ENCODE data around the gene HRH2. TPM values are rescaled to one million over a fixed set of nuclear protein-coding genes. Genes with fewer than 3 reads are reported as not detected.
"Not testable (repeated sequence)": the region's sequence is repeated elsewhere in the genome, so short reads cannot be mapped to it uniquely, and the experiment has no call there.

The HRH2 gene, protein sequence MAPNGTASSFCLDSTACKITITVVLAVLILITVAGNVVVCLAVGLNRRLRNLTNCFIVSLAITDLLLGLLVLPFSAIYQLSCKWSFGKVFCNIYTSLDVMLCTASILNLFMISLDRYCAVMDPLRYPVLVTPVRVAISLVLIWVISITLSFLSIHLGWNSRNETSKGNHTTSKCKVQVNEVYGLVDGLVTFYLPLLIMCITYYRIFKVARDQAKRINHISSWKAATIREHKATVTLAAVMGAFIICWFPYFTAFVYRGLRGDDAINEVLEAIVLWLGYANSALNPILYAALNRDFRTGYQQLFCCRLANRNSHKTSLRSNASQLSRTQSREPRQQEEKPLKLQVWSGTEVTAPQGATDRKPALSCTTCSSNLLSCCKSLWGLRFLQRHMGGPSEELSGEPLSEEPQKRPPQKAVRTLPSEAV
- total RNA-seq, result 10 to 100 TPM; 21.7 to 25.5 TPM

DNA sequence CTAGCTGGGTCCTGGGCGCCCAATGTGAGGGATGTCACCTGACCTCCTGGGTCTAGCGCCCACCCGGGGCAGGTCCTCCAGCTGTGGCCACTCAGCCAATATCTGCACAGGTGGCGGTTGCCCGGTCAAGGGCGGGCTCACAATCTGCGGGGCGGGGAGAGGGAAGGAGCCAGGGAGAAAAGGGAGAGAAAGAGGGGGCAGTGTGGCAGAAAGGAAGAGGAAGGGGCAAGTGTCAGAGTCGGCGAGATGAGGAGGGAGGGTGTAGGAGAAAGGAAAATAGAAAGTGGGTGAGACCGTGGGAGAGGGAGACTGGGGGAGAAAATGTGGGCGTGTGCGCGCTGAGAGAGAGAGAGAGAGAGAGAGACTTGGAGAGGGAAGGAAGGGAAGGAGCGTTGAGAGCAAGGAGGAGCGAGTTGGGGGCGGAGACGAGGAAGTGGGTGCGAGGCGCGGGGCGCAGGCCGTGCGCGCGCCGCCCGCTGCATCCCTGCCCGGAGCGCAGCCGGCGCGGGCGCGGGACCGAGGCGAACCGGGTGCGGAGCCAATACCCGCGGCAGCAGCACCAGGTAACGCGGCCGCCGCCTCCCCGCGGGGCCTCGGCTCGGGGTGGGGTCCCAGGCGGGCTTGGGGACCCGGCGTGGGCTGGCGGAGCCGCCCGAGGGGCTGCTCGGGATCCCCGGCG is at the start of gene HRH2:
TSS of gene HRH2 (plus strand) at position 479 of the 679 bp plus-strand sequence. CDS start 25,163 bp downstream, outside the sequence.
- Mint-ChIP-seq H3K27me3 (peaks cover 3% of the 10 kb centered on the region), H3K4me3 (peak within 1 kb of the TSS; percentile 97), H3K4me1 (peaks cover 86% of the 10 kb centered on the region), H3K27ac (peak within 1 kb of the TSS; percentile 87), H3K9me3 (peaks cover 6% of the 10 kb centered on the region), H3K36me3 (ENCODE audit: low read depth) (peaks cover 33% of the 10 kb centered on the region)
- DNase-seq, result peak; percentile 63
- CTCF ChIA-PET, result interaction anchor here (0.6 to 3.6 kb wide), 5 partner anchors 34 to 1208 kb away, joined by 3 to 18 read pairs (median 4); no protein-coding TSS in a partner anchor
- POLR2A ChIA-PET, result interaction anchor here (0.7 kb wide), 1 partner anchor 11 kb away, joined by 3 read pairs; no protein-coding TSS in a partner anchor

DNA sequence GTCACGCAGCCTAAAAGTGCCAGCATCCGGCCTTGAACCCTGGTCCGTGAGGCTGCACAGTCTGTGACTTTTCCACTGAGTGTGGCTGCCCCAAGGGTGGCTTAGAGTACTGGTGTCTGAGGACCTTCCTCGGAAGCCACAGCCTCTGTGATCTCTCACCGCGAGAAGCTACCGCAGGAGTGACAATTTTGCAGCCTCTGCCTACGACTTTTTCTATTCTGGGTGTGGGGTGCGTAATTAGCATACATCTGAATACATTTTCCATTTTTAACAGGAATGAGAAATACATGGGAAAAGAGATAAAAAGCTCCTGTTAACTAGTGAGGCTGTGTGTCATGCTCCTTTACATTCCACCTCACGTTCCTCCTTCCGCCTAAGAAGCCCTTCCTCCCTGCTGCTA is 48.3 kb upstream of the HRH2 start:
- CTCF ChIA-PET, result no interaction called here
- peaks cover 13% of the 10 kb centered on the region for H3K27me3 Mint-ChIP-seq
- H3K9me3 Mint-ChIP-seq, result peaks cover 14% of the 10 kb centered on the region
- peaks cover 2% of the 10 kb centered on the region for H3K36me3 Mint-ChIP-seq (ENCODE audit: low read depth)
- peaks cover 5% of the 10 kb centered on the region for H3K4me1 Mint-ChIP-seq
- no peak overlapping the region for H3K27ac Mint-ChIP-seq
- DNase-seq, result peak; percentile 12
- no peak overlapping the region for H3K4me3 Mint-ChIP-seq
- POLR2A ChIA-PET, result no interaction called here

DNA sequence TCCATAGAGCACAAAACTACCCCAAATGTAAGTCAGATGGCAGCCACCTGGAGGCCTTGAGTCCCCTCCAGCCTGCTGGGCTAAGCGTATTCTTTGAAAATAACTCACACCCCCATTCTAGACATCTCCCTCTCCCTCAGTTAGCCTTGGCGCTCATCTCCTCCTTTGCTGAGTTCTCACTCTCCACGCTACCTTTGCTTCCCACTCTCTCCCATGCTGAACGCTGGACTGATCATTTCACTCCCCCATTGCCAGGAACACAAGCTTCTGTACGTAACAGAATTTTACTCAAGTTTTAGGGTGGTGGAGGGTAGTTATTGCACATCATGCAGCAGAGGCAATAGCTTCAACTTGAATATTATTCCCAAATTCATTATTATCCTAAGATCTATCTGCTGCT is 47.5 kb upstream of the HRH2 start:
- Mint-ChIP-seq H3K4me1 (peaks cover 6% of the 10 kb centered on the region), H3K27me3 (peaks cover 4% of the 10 kb centered on the region), H3K4me3 (no peak overlapping the region), H3K36me3 (ENCODE audit: low read depth) (no peaks in the 10 kb centered on the region), H3K27ac (no peak overlapping the region), H3K9me3 (peaks cover 9% of the 10 kb centered on the region)
- ChIA-PET CTCF (interaction anchor here (2.0 kb wide), 1 partner anchor 76 kb away, joined by 5 read pairs; no protein-coding TSS in a partner anchor), POLR2A (interaction anchor here (0.6 kb wide), 1 partner anchor 87 kb away, joined by 3 read pairs; no protein-coding TSS in a partner anchor)
- no peak for DNase-seq

DNA sequence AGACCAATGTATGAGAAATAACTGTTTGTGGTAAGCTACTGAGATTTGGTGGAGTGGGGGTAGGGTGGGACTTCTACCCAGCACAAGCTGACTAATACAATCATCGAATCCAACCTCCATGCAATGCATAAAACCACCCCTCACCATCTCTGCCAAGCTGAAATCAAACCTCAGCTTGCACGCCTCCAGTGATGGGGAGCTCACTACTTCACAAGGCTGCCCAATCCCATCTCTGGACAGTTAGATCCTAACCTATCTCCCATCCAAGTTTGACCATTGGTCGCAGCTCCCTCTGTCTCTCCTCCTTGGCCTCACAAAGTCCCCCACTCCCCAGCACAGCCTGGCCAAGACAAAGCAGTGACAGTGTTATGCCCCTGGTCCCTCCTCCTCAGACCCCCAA is 47.0 kb upstream of the HRH2 start:
- ChIA-PET CTCF (interaction anchor here (2.0 kb wide), 1 partner anchor 77 kb away, joined by 5 read pairs; no protein-coding TSS in a partner anchor), POLR2A (interaction anchor here (0.6 kb wide), 1 partner anchor 88 kb away, joined by 3 read pairs; no protein-coding TSS in a partner anchor)
- H3K4me3 Mint-ChIP-seq, result no peak overlapping the region
- H3K27me3 Mint-ChIP-seq, result peaks cover 2% of the 10 kb centered on the region
- no peak for DNase-seq
- no peak overlapping the region for H3K27ac Mint-ChIP-seq
- no peaks in the 10 kb centered on the region for H3K36me3 Mint-ChIP-seq (ENCODE audit: low read depth)
- H3K4me1 Mint-ChIP-seq, result peaks cover 12% of the 10 kb centered on the region
- peaks cover 9% of the 10 kb centered on the region for H3K9me3 Mint-ChIP-seq

DNA sequence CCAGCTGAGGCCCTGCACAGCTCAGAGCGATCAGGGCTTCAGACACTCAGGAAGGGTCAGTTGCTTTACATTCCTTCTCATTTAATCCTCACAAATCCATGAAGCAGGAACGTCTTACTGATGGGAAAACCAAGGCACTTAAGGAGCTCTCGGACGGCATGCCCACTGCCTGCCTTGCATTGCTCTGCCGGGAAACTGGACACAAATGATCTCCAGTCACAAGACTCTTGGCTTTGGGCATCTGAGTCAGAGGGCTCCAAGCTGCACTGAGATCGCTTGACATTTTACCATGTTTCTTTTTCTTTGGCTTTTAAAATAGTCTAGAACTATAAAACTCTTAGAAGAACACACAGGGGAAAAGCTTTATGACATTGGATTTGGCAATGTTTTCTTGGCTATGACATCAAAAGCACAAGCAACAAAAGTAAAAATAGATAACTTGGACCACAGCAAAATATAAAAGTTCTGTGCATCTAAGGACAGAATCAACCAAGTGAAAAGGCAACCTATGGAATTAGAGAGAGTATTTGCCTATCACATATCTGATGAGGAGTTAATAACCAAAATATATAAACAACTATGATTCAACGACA is 43.6 kb upstream of the HRH2 start:
- peaks cover 9% of the 10 kb centered on the region for H3K9me3 Mint-ChIP-seq
- no peak for DNase-seq
- H3K4me3 Mint-ChIP-seq, result no peak overlapping the region
- POLR2A ChIA-PET, result no interaction called here
- no peaks in the 10 kb centered on the region for H3K36me3 Mint-ChIP-seq (ENCODE audit: low read depth)
- H3K27me3 Mint-ChIP-seq, result peaks cover 2% of the 10 kb centered on the region
- CTCF ChIA-PET, result interaction anchor here (0.6 to 2.1 kb wide), 2 partner anchors 9 to 85 kb away, joined by 5 to 11 read pairs; no protein-coding TSS in a partner anchor
- H3K27ac Mint-ChIP-seq, result no peak overlapping the region
- H3K4me1 Mint-ChIP-seq, result peaks cover 14% of the 10 kb centered on the region

DNA sequence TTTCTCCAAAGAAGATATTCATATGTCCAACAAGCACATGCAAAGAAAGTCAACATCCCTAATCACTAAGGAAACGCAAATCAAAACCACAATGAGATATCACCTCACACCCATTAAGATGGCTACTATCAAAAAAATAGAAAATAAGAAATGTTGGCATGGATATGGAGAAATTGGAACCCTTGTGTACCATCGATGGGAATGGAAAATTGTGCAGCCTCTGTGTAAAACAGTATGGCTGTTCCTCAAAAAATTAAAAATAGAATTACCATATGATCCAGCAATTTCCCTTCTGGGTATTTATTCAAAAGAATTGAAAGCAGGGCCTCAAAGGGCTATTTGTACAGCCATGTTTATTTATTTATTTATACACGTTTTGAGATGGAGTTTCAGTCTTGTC is 43.0 kb upstream of the HRH2 start:
- Mint-ChIP-seq H3K36me3 (ENCODE audit: low read depth) (no peaks in the 10 kb centered on the region), H3K27me3 (peaks cover 2% of the 10 kb centered on the region), H3K27ac (no peak overlapping the region), H3K4me1 (peaks cover 9% of the 10 kb centered on the region), H3K4me3 (no peak overlapping the region), H3K9me3 (peaks cover 9% of the 10 kb centered on the region)
- CTCF ChIA-PET, result interaction anchor here (0.6 to 2.1 kb wide), 2 partner anchors 9 to 85 kb away, joined by 5 to 11 read pairs; no protein-coding TSS in a partner anchor
- POLR2A ChIA-PET, result no interaction called here
- no peak for DNase-seq

DNA sequence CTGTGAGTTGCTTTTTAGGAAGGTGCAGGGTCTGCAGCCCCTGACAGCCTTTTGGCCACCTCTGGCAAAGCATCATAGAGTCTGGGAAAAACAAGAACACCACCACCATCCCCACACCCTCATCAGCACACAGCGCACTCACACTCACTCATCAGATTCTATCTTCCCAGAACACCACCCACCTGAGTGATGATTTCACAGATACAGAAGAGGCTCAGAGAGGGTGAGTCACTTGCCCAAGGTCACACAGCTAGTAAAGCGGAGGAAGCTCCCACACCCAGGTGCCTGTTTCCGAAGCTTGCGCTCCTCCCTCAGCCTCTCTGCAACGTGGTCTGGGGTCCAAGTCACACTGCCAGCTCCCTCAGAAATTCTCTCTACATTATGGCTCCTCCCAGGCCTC is 41.8 kb upstream of the HRH2 start:
- ChIA-PET CTCF (interaction anchor here (1.0 kb wide), 1 partner anchor 17 kb away, joined by 3 read pairs; no protein-coding TSS in a partner anchor), POLR2A (no interaction called here)
- Mint-ChIP-seq H3K9me3 (peaks cover 10% of the 10 kb centered on the region), H3K27ac (no peak overlapping the region), H3K4me1 (peaks cover 9% of the 10 kb centered on the region), H3K27me3 (no peaks in the 10 kb centered on the region), H3K36me3 (ENCODE audit: low read depth) (peaks cover under 1% of the 10 kb centered on the region), H3K4me3 (no peak overlapping the region)
- no peak for DNase-seq

DNA sequence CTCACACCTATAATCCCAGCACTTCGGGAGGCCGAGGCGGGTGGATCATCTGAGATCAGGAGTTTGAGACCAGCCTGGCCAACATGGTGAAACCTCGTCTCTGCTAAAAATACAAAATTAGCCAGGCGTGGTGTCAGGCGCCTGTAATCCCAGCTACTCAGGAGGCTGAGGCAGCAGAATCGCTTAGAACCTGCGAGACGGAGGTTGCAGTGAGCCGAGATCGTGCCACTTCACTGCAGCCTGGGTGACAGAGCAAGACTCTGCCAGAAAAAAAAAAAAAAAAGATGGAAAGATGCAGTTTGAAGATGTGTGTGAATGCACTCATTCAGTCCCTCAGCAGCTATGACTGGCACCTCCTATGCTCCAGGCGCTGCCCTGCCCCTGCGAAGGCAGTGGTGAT is 41.3 kb upstream of the HRH2 start:
- H3K36me3 Mint-ChIP-seq (ENCODE audit: low read depth); H3K4me1 Mint-ChIP-seq; H3K27ac Mint-ChIP-seq; H3K27me3 Mint-ChIP-seq; H3K4me3 Mint-ChIP-seq; DNase-seq; POLR2A ChIA-PET: not testable (repeated sequence)
- CTCF ChIA-PET, result interaction anchor here (0.6 to 1.0 kb wide), 2 partner anchors 17 to 41 kb away, joined by 3 read pairs; no protein-coding TSS in a partner anchor
- H3K9me3 Mint-ChIP-seq, result peaks cover 14% of the 10 kb centered on the region

DNA sequence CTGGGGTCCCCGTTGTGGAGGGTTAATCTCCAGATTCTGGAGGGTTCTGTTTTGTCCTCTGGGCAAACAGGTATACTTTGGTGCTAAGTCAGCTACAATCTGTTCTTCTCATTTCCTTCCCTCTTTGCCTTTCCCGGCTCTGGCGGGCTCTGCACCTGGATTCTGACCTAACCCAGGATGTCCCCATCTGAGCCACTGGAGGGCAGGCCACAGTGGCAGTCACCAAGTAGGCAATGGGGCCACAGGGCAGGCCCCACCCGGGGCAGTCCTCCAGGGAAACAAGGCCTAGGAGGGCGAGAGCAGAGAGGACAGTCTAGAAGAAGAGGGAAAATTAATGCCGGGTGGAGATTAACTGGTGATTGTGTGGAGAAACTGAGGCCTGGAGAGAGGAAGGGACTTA is 40.4 kb upstream of the HRH2 start:
- Mint-ChIP-seq H3K4me1 (peaks cover 9% of the 10 kb centered on the region), H3K9me3 (peaks cover 12% of the 10 kb centered on the region), H3K27ac (no peak overlapping the region), H3K4me3 (no peak overlapping the region), H3K27me3 (no peaks in the 10 kb centered on the region), H3K36me3 (ENCODE audit: low read depth) (peaks cover 1% of the 10 kb centered on the region)
- no peak for DNase-seq
- ChIA-PET CTCF (interaction anchor here (1.4 to 1.6 kb wide), 2 partner anchors 11 to 84 kb away, joined by 4 to 5 read pairs; no protein-coding TSS in a partner anchor), POLR2A (no interaction called here)

DNA sequence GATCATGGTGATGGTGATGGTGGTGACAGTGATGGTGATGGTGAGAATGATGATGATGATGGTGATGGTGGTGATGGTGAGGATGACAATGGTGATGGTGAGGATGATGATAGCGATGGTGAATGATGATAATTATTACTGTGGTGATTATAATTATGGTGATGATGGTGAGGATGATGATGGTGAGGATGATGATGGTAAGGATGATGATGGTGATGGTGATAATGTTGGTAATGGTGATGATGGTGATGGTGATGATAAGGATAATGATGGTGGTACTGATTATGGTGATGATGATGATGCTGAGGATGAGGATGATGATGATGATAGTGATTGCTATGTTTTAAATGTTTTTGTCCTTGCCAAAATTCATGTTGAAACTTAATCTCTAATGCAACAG is 37.3 kb upstream of the HRH2 start:
- DNase-seq, result no peak
- H3K27me3 Mint-ChIP-seq, result no peaks in the 10 kb centered on the region
- POLR2A ChIA-PET, result no interaction called here
- H3K4me1 Mint-ChIP-seq, result peaks cover 6% of the 10 kb centered on the region
- peaks cover 13% of the 10 kb centered on the region for H3K9me3 Mint-ChIP-seq
- peaks cover 3% of the 10 kb centered on the region for H3K36me3 Mint-ChIP-seq (ENCODE audit: low read depth)
- no peak overlapping the region for H3K4me3 Mint-ChIP-seq
- no peak overlapping the region for H3K27ac Mint-ChIP-seq
- CTCF ChIA-PET, result no interaction called here

DNA sequence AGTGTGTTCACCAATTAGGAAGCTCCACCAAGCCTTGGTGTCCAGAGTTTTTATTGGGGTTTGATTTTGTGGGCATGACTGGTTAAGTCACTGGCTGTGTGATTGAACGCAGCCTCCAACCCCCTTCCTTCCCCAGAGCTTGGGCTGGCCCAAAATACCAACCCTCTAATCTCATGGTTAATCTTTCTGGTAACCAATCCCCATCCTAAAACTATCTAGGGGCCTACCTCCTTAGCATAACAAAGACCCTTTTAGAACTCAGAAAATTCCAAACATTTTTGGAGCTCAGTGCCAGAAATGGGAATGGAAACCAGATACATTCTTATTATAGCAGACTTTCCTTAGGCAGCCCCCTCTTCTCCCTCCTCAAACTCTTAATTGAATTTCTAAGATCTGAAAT is 35.9 kb upstream of the HRH2 start:
- no peak for DNase-seq

DNA sequence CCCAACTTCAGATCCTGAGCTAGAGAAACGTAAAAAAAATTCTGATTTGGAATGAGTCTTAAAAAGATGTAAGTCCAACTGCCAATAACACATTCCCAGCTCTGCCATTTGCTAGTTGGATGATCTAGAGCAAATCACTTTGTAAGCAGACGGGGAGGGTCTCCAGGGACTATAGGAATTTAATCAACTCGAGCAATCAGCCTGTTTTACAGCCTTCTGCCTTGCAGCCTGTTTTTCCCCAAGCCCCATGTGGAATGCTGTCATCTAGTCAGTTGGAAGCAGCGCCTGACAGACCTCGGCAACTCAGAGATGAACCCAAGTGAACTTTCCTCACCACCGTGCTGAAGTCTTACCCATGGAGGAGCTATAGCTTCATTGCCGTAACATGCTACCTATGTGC is 34.8 kb upstream of the HRH2 start:
- DNase-seq, result no peak
- peaks cover 7% of the 10 kb centered on the region for H3K36me3 Mint-ChIP-seq (ENCODE audit: low read depth)
- H3K27me3 Mint-ChIP-seq, result no peaks in the 10 kb centered on the region
- H3K4me3 Mint-ChIP-seq, result no peak overlapping the region
- H3K4me1 Mint-ChIP-seq, result no peaks in the 10 kb centered on the region
- peaks cover 32% of the 10 kb centered on the region for H3K9me3 Mint-ChIP-seq
- CTCF ChIA-PET, result interaction anchor here (1.4 to 1.9 kb wide), 2 partner anchors 9 to 34 kb away, joined by 5 to 7 read pairs; no protein-coding TSS in a partner anchor
- no peak overlapping the region for H3K27ac Mint-ChIP-seq
- POLR2A ChIA-PET, result no interaction called here

More for the DNA sequence above, 35.9 kb upstream of the HRH2 start:
- POLR2A ChIA-PET, result no interaction called here
- Mint-ChIP-seq H3K27ac (no peak overlapping the region), H3K27me3 (no peaks in the 10 kb centered on the region), H3K4me3 (no peak overlapping the region), H3K9me3 (peaks cover 23% of the 10 kb centered on the region), H3K4me1 (no peaks in the 10 kb centered on the region), H3K36me3 (ENCODE audit: low read depth) (peaks cover 7% of the 10 kb centered on the region)
- CTCF ChIA-PET, result no interaction called here
